ENCODE measurements around the gene MYO7B.
"Not testable (repeated sequence)": the region's sequence is repeated elsewhere in the genome, so short reads cannot be mapped to it uniquely, and the experiment has no call there.

MYO7B gene

DNA sequence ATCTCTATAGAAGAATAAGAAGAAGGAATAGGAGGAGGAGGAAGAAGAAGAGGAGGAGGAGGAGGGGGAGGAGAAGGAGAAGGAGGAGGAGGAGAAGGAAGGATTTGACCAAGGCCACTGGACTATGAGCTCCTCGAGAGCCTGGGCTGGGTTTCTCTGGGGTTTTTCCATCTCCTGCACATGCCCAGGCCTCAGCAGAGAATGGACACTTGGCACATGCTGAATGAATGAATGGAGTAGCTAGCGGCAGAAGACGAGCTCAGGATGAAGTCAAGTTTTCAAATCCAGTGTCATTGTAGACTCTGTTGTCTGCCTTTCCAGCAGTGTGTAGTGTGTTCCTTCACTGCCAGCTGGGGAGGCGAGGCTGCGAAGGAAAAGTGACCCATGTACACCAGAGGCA, 2.2 kb downstream of the MYO7B start:
- Histone ChIP-seq H3K36me3 (replicated peaks; ENCODE audit: low read depth, low read length) (no peaks in the 10 kb centered on the region), H4K20me1 (ENCODE audit: insufficient read depth, low read length) (no peaks in the 10 kb centered on the region), H3K79me2 (ENCODE audit: low read length) (no peaks in the 10 kb centered on the region), H3K27ac (ENCODE audit: low read length) (no peak overlapping the region), H3K4me3 (ENCODE audit: low read length) (no peak overlapping the region), H2AFZ (ENCODE audit: low read depth, low read length) (no peak overlapping the region), H3K9me3 (ENCODE audit: insufficient read depth, low read length) (no peaks in the 10 kb centered on the region), H3K4me2 (ENCODE audit: low read length) (no peak overlapping the region), H3K4me1 (ENCODE audit: low read length) (no peaks in the 10 kb centered on the region), H3K27me3 (ENCODE audit: low read depth, low read length) (peaks cover 7% of the 10 kb centered on the region), H3K9ac (ENCODE audit: low read length) (no peak overlapping the region)
- TF ChIP-seq EZH2phosphoT487 (IDR thresholded peaks at IDR 0.05; ENCODE audit: low read depth), result no peak
- TF ChIP-seq, protein P1, sequence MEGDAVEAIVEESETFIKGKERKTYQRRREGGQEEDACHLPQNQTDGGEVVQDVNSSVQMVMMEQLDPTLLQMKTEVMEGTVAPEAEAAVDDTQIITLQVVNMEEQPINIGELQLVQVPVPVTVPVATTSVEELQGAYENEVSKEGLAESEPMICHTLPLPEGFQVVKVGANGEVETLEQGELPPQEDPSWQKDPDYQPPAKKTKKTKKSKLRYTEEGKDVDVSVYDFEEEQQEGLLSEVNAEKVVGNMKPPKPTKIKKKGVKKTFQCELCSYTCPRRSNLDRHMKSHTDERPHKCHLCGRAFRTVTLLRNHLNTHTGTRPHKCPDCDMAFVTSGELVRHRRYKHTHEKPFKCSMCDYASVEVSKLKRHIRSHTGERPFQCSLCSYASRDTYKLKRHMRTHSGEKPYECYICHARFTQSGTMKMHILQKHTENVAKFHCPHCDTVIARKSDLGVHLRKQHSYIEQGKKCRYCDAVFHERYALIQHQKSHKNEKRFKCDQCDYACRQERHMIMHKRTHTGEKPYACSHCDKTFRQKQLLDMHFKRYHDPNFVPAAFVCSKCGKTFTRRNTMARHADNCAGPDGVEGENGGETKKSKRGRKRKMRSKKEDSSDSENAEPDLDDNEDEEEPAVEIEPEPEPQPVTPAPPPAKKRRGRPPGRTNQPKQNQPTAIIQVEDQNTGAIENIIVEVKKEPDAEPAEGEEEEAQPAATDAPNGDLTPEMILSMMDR (IDR thresholded peaks at IDR 0.05; ENCODE audit: low read depth, low read length), result no peak

DNA sequence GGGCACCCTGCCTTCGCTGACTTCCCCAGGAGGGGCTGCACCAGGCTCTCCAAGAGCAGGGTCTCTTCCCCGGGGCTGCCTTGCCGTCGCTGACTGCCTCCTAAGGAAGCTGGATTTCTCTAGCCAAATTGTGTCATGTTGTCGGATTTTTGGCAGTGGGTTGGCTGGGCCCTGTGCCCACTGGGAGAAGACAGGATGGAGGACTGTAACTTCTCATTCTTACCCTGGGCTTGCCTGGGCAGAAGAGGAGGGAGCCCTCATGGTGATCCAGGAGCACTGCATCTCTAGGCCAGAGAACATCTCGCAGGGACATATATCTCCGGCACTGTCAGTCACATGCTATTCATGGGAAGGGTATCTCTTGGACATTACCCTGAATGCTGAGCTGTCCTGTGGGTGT, 6.3 kb downstream of the MYO7B start:
- Histone ChIP-seq H3K4me3 (ENCODE audit: low read length) (no peak overlapping the region), H3K9ac (ENCODE audit: low read length) (no peak overlapping the region), H4K20me1 (ENCODE audit: insufficient read depth, low read length) (no peaks in the 10 kb centered on the region), H2AFZ (ENCODE audit: low read depth, low read length) (no peak overlapping the region), H3K4me1 (ENCODE audit: low read length) (no peaks in the 10 kb centered on the region), H3K27me3 (ENCODE audit: low read depth, low read length) (peaks cover 6% of the 10 kb centered on the region; the same call in 1 of the 2 replicates), H3K4me2 (ENCODE audit: low read length) (no peak overlapping the region), H3K9me3 (ENCODE audit: insufficient read depth, low read length) (no peaks in the 10 kb centered on the region), H3K36me3 (replicated peaks; ENCODE audit: low read depth, low read length) (no peaks in the 10 kb centered on the region), H3K79me2 (ENCODE audit: low read length) (no peaks in the 10 kb centered on the region), H3K27ac (ENCODE audit: low read length) (no peak overlapping the region)
- TF ChIP-seq, protein P1 (IDR thresholded peaks at IDR 0.05; ENCODE audit: low read depth, low read length), result no peak
- TF ChIP-seq EZH2phosphoT487 (IDR thresholded peaks at IDR 0.05; ENCODE audit: low read depth), result no peak

DNA sequence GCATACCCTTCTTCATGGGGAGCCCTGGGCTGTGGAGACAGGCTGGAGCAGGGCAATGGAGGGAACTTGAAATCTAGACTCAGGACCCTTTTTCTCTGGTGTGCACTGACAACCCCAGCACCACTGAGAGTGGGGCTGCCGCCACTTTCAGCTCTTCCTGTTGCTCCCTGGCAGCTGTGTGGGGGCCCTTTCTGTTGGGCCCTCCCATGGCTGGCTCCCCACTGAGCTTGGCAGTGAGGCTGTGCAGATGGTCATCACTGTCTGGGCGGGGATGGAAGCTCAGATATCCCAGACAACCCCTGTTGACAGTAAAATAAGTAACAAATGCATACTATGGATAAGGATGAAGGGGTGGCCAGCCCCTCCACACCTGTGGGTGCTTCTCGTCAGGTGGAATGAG, 6.7 kb downstream of the MYO7B start:
- H3K79me2 ChIP-seq (ENCODE audit: low read length), result no peaks in the 10 kb centered on the region
- no peaks in the 10 kb centered on the region for H3K4me1 ChIP-seq (ENCODE audit: low read length)
- H3K4me3 ChIP-seq (ENCODE audit: low read length), result no peak overlapping the region
- H3K9me3 ChIP-seq (ENCODE audit: insufficient read depth, low read length), result no peaks in the 10 kb centered on the region
- H2AFZ ChIP-seq (ENCODE audit: low read depth, low read length), result no peak overlapping the region
- H3K36me3 ChIP-seq (replicated peaks; ENCODE audit: low read depth, low read length), result no peaks in the 10 kb centered on the region
- H4K20me1 ChIP-seq (ENCODE audit: insufficient read depth, low read length), result no peaks in the 10 kb centered on the region
- H3K27ac ChIP-seq (ENCODE audit: low read length), result no peak overlapping the region
- no peak overlapping the region for H3K9ac ChIP-seq (ENCODE audit: low read length)
- no peak overlapping the region for H3K4me2 ChIP-seq (ENCODE audit: low read length)
- peaks cover 11% of the 10 kb centered on the region; the same call in 1 of the 2 replicates for H3K27me3 ChIP-seq (ENCODE audit: low read depth, low read length)
- no peak for TF ChIP-seq EZH2phosphoT487 (IDR thresholded peaks at IDR 0.05; ENCODE audit: low read depth)
- TF ChIP-seq, protein P1 (IDR thresholded peaks at IDR 0.05; ENCODE audit: low read depth, low read length), result no peak

DNA sequence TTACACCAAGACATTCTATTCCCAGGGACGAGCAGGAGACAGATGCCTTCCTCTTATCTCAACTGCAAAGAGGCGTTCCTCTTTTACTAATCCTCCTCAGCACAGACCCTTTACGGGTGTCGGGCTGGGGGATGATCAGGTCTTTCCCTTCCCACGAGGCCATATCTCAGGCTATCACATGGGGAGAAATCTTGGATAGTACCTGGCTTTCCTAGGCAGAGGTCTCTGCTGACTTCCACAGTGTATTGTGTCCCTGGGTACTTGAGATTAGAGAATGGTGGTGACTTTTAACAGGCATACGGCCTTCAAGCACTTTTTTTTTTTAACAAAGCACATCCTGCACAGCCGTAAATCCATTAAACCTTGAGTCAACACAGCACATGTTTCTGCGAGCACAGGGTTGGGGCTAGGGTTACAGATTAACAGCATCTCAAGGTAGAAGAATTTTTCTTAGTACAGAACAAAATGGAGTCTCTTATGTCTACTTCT, 7.6 kb downstream of the MYO7B start:
- not testable (repeated sequence) for H3K4me3 ChIP-seq (ENCODE audit: low read length); H3K79me2 ChIP-seq (ENCODE audit: low read length); H3K4me2 ChIP-seq (ENCODE audit: low read length); H3K4me1 ChIP-seq (ENCODE audit: low read length); H3K27ac ChIP-seq (ENCODE audit: low read length); H3K36me3 ChIP-seq (replicated peaks; ENCODE audit: low read depth, low read length); H3K9ac ChIP-seq (ENCODE audit: low read length); H2AFZ ChIP-seq (ENCODE audit: low read depth, low read length); H3K9me3 ChIP-seq (ENCODE audit: insufficient read depth, low read length); H4K20me1 ChIP-seq (ENCODE audit: insufficient read depth, low read length)
- H3K27me3 ChIP-seq (ENCODE audit: low read depth, low read length), result peaks cover 19% of the 10 kb centered on the region; the same call in 1 of the 2 replicates

DNA sequence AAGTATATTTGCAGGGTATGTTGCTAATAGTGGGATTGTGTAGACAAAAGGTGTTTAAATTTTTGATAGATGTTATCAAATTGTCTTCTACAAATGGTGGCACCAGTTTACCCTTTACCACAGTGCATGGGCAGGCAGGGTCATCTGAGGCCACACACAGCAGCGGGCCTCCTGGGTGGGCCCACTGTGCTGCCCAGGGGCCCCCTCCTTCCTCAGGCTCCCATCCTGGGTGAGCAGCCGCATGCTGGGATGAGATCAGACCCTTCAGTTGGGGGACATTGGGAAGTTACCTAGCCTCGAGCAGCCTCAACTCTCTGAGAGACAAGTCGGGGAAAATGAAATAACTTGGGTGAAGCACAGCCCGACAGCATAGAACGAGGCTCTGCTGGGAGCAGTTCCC, 9.7 kb downstream of the MYO7B start:
- TF ChIP-seq, protein P1 (IDR thresholded peaks at IDR 0.05; ENCODE audit: low read depth, low read length), result no peak
- no peaks in the 10 kb centered on the region for H3K36me3 ChIP-seq (replicated peaks; ENCODE audit: low read depth, low read length)
- H3K4me2 ChIP-seq (ENCODE audit: low read length), result no peak overlapping the region
- no peak overlapping the region for H3K9ac ChIP-seq (ENCODE audit: low read length)
- H3K4me1 ChIP-seq (ENCODE audit: low read length), result no peaks in the 10 kb centered on the region
- no peaks in the 10 kb centered on the region for H3K79me2 ChIP-seq (ENCODE audit: low read length)
- H3K27me3 ChIP-seq (ENCODE audit: low read depth, low read length), result peaks cover 25% of the 10 kb centered on the region
- no peak overlapping the region for H3K27ac ChIP-seq (ENCODE audit: low read length)
- H2AFZ ChIP-seq (ENCODE audit: low read depth, low read length), result no peak overlapping the region
- no peaks in the 10 kb centered on the region for H3K9me3 ChIP-seq (ENCODE audit: insufficient read depth, low read length)
- H3K4me3 ChIP-seq (ENCODE audit: low read length), result no peak overlapping the region
- H4K20me1 ChIP-seq (ENCODE audit: insufficient read depth, low read length), result no peaks in the 10 kb centered on the region

Data from OCI-LY3 (cell line).